Tibial nerve (tissue), 4 donors: ENCODE data around the gene SLC25A11. TPM values are rescaled to one million over a fixed set of nuclear protein-coding genes. Genes with fewer than 3 reads are reported as not detected.

ENCODE experiments used
- DNase-seq, 2 donors: peaks; one replicate each; pipeline ENCODE4 v3.0.0-alpha.2; 2019; ENCODE audit warnings: low spot score in 2 of 2
- H3K27ac ChIP-seq, 4 donors: fragments of 200-600 bp; sonication (generic) in 3 of 4; one replicate each; pipeline ENCODE4 v1.5.1; 2017 to 2019; ENCODE audit warnings: mild to moderate bottlenecking in 1 of 4
- H3K27me3 ChIP-seq, 2 donors: fragments of 200-600 bp; sonication (generic) in 1 of 2; one replicate each; pipeline versions ENCODE4 v1.5.1 to v1.6.0; 2017 to 2019
- H3K36me3 ChIP-seq, 3 donors: fragments of 200-600 bp; sonication (generic); one replicate each; pipeline ENCODE4 v1.5.1; 2018 to 2019
- H3K4me1 ChIP-seq, 4 donors: fragments of 200-600 bp; sonication (generic) in 3 of 4; one replicate each; pipeline ENCODE4 v1.5.1; 2017 to 2019
- H3K4me3 ChIP-seq, 4 donors: fragments of 200-600 bp; sonication (generic) in 3 of 4; one replicate each; pipeline ENCODE4 v1.5.1; 2017 to 2019; ENCODE audit warnings: mild to moderate bottlenecking in 1 of 4, moderate library complexity in 1 of 4
- H3K9me3 ChIP-seq, 4 donors: fragments of 200-600 bp; sonication (generic) in 3 of 4; one replicate each; pipeline ENCODE4 v1.5.1; 2017 to 2019
- CTCF ChIP-seq, 5 experiments: fragments of 200-600 bp in 3 of 5; fragments of 450-650 bp in 2 of 5; sonication (generic) in 3 of 5; IDR thresholded peaks; one replicate each; pipeline ENCODE4 v1.5.1; 2016 to 2019; ENCODE audit warnings: antibody characterized with exemption in 5 of 5, mild to moderate bottlenecking in 3 of 5, moderate library complexity in 2 of 5
- EP300 ChIP-seq, 2 donors: sonication (generic); formaldehyde crosslinking; IDR thresholded peaks; one replicate each; pipeline ENCODE4 v1.6.1; 2017; ENCODE audit warnings: antibody characterized with exemption in 2 of 2, mild to moderate bottlenecking in 1 of 2
- POLR2A ChIP-seq, 2 donors: fragments of 450-650 bp; IDR thresholded peaks; one replicate each; pipeline ENCODE4 v1.6.1; 2017; ENCODE audit warnings: antibody characterized with exemption in 2 of 2, mild to moderate bottlenecking in 2 of 2, moderate library complexity in 2 of 2
- WGBS, 2 donors: methylation state at CpG; one replicate each; pipeline ENCODE4 v1.1.5; 2018; 5-methylcytosine and 5-hydroxymethylcytosine counted together
- total RNA-seq, 4 donors: library from RNA; depleted of rRNA; stranded (reverse); fragments of >200 nt; gene quantifications; one replicate each; pipeline ENCODE4 v1.1.0, GENCODE V29; 2016

The SLC25A11 gene
- total RNA-seq, 4 donors from 2014 or later: 30.3 to 42.8 (median 32.3) TPM

DNA sequence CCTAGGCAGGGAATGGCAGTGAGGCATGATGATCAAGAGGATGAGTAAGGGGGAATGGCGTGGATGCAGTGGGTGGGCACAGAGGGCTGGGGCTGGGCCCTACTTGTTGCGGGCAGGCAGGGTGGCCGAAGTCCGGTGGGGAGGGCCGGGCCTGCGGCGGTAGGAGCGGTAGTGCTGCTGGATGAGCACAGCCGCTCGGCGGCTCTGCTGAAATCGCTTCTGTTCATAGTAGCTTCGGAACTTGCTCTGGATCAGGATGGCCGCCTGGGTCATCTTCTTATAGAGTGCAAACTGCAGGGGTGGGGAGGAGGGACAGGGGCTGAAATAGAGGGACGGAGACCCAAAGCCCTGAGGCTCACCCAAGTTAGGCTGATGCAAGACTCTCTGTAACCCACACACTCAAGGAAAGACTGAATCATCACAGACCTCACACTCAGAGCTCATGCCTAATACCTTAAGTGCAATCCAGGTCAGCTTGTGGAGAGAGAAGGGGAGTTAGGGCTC, 29.3 kb upstream of the SLC25A11 start:
- no peak for DNase-seq
- Histone ChIP-seq H3K4me1 (peaks cover 0 to 44% (median 22%) of the 10 kb centered on the region in 4 donors), H3K9me3 (no peaks in the 10 kb centered on the region), H3K27ac (peak overlapping the region; percentile 74 to 95 (median 92)), H3K4me3 (peak overlapping the region; percentile 64 to 87 (median 70)), H3K36me3 (peaks cover 0 to 47% (median 19%) of the 10 kb centered on the region in 3 donors), H3K27me3 (no peaks in the 10 kb centered on the region)
- WGBS, 2 donors: 18 to 45% methylated on average over 15 of the region's 15 CpGs
- TF ChIP-seq EP300 (IDR thresholded peaks at IDR 0.05) (peak in 1 of 2 donors; percentile 29), POLR2A (IDR thresholded peaks at IDR 0.05) (no peak), CTCF (IDR thresholded peaks at IDR 0.05) (no peak)

- Histone ChIP-seq H3K4me1 (peaks cover 0 to 44% (median 22%) of the 10 kb centered on the region in 4 donors), H3K27ac (peak overlapping the region; percentile 74 to 95 (median 92)), H3K4me3 (peak overlapping the region; percentile 64 to 87 (median 70)), H3K27me3 (no peaks in the 10 kb centered on the region), H3K36me3 (peaks cover 0 to 42% (median 16%) of the 10 kb centered on the region in 3 donors), H3K9me3 (no peaks in the 10 kb centered on the region)
- WGBS, 2 donors: 19 to 22% methylated on average over 23 of the region's 23 CpGs
- no peak for DNase-seq
- TF ChIP-seq POLR2A (IDR thresholded peaks at IDR 0.05): no peak
- TF ChIP-seq CTCF (IDR thresholded peaks at IDR 0.05): no peak
- no peak for TF ChIP-seq EP300 (IDR thresholded peaks at IDR 0.05)
Measured at GRCh38 chr17:4968486-4969046, 28.7 kb upstream of the SLC25A11 start.

DNA sequence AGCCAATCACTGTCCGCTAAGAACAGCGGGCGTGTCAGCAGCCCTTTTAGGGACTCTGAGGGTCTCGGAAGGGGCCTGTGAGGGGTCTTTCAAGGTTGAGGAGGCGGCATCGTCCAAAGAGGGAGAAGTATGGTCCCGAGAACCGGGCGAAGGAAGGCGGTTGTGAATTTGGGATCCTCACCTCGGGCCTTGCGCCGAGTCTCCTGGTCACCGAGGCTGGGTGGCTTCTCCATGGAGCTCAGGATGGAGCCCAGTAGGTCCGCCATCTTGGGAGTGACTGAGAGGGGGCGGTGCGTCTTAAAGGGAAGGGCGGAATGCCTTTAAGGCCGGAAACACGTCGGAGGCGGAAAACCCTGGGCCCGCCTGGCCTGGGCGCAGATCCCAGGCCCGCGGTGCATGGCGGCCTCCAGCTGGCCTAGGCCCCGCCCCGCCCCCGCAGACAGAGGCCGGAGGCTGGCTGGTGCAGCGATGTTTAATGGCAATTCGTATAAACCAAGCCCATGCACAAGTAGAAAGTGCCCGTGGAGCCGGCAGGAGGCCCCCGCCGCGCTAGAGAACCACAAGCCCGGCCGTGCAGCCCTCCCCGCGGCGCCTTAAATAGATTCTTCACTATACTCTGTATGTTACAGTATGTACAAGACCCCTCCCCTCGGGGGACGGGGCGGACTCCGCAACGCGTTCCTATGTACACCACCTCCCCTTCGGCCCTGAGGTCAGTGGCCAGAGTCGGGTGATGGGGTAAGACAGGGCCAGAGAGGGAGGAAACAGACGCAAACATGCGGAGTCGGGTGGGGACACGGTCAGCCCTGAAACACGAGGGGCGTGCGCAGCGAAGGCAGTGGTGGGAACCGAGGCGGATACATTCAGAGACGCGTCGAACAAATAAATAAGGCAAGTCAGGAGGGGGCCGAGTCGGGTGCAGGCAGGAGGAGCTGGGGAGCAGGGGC, 28.0 kb upstream of the SLC25A11 start, which contains the start of gene SPAG7:
SPAG7 (minus strand) TSS at position 279 of the 947 bp plus-strand sequence; CDS start at position 266, 13 bp downstream.
- peak within 1 kb of the TSS; percentile 64 to 87 (median 70) for H3K4me3 ChIP-seq
- peak within 1 kb of the TSS; percentile 90 to 96 (median 94) for H3K27ac ChIP-seq
- no peaks in the 10 kb centered on the region for H3K9me3 ChIP-seq
- WGBS, 2 donors: 1% methylated on average over 55 to 60 of the region's 66 CpGs
- peaks cover 0 to 34% (median 11%) of the 10 kb centered on the region in 3 donors for H3K36me3 ChIP-seq
- H3K4me1 ChIP-seq: peaks cover 0 to 44% (median 22%) of the 10 kb centered on the region in 4 donors
- DNase-seq: peak; percentile 89 to 91
- TF ChIP-seq CTCF (IDR thresholded peaks at IDR 0.05) (no peak), POLR2A (IDR thresholded peaks at IDR 0.05) (peak; percentile 66 to 77), EP300 (IDR thresholded peaks at IDR 0.05) (peak in 1 of 2 donors; percentile 97)
- H3K27me3 ChIP-seq: no peaks in the 10 kb centered on the region

GRCh38 chr17:4966844-4967538, 27.1 kb upstream of the SLC25A11 start:
- peaks cover 0 to 32% (median 3%) of the 10 kb centered on the region in 3 donors for H3K36me3 ChIP-seq
- WGBS, 2 donors: 0% methylated on average over 27 to 42 of the region's 42 CpGs
- H3K27ac ChIP-seq: peak overlapping the region; percentile 90 to 96 (median 94)
- H3K4me3 ChIP-seq: peak overlapping the region; percentile 64 to 87 (median 70)
- TF ChIP-seq EP300 (IDR thresholded peaks at IDR 0.05) (no peak), CTCF (IDR thresholded peaks at IDR 0.05) (no peak), POLR2A (IDR thresholded peaks at IDR 0.05) (no peak)
- H3K4me1 ChIP-seq: peaks cover 0 to 44% (median 22%) of the 10 kb centered on the region in 4 donors
- H3K27me3 ChIP-seq: no peaks in the 10 kb centered on the region
- peak; percentile 96 to 97 for DNase-seq
- no peaks in the 10 kb centered on the region for H3K9me3 ChIP-seq
